Loucy (cell line): ENCODE measurements around the gene BAZ1A.
"Not testable (repeated sequence)": the region's sequence is repeated elsewhere in the genome, so short reads cannot be mapped to it uniquely, and the experiment has no call there.

Experiments
- H2AFZ ChIP-seq: fragments of 200-600 bp; sonication (generic); 2 replicates; pipeline ENCODE4 v1.6.0; 2016; ENCODE audit warnings: antibody characterized with exemption, mild to moderate bottlenecking, low read length, moderate library complexity
- H3F3A ChIP-seq: fragments of 200-600 bp; 2 replicates; pipeline ENCODE4 v1.6.0; 2016; ENCODE audit warnings: antibody characterized with exemption, low read depth, mild to moderate bottlenecking
- H3K27me3 ChIP-seq: fragments of 200-600 bp; sonication (generic); 2 replicates; pipeline ENCODE4 v1.6.1; 2014; ENCODE audit warnings: low read length, mild to moderate bottlenecking; ENCODE audit not compliant: insufficient read depth, poor library complexity, severe bottlenecking
- H3K36me3 ChIP-seq: fragments of 200-600 bp; sonication (generic); 2 replicates; pipeline ENCODE4 v1.6.1; 2016; ENCODE audit warnings: low read length; ENCODE audit not compliant: insufficient read depth
- H3K4me1 ChIP-seq: fragments of 200-600 bp; sonication (generic); 2 replicates; pipeline ENCODE4 v1.5.1; 2014; ENCODE audit warnings: low read length, mild to moderate bottlenecking; ENCODE audit not compliant: insufficient read depth, poor library complexity, severe bottlenecking
- H3K4me2 ChIP-seq: fragments of 200-600 bp; sonication (generic); 2 replicates; pipeline ENCODE4 v1.6.0; 2014; ENCODE audit warnings: antibody characterized with exemption, low read length, low read depth, mild to moderate bottlenecking; ENCODE audit not compliant: poor library complexity, severe bottlenecking
- H3K4me3 ChIP-seq: fragments of 200-600 bp; sonication (generic); 2 replicates; pipeline ENCODE4 v1.5.1; 2014; ENCODE audit warnings: low read length, mild to moderate bottlenecking, mixed read lengths; ENCODE audit not compliant: poor library complexity, severe bottlenecking
- H3K79me2 ChIP-seq: fragments of 200-600 bp; sonication (generic); 2 replicates; pipeline ENCODE4 v1.6.1; 2014; ENCODE audit warnings: low read length; ENCODE audit not compliant: insufficient read depth
- H3K9ac ChIP-seq: fragments of 200-600 bp; sonication (generic); 2 replicates; pipeline ENCODE4 v1.6.0; 2014; ENCODE audit warnings: mild to moderate bottlenecking, low read depth, low read length, moderate library complexity; ENCODE audit not compliant: poor library complexity, severe bottlenecking
- H3K9me2 ChIP-seq: fragments of 200-600 bp; sonication (generic); replicated peaks from 2 replicates; pipeline ENCODE4 v1.6.1; 2016; ENCODE audit warnings: low read depth, low read length, mixed read lengths
- H3K9me3 ChIP-seq: fragments of 200-600 bp; sonication (generic); 2 replicates; pipeline ENCODE4 v1.6.1; 2014; ENCODE audit warnings: mild to moderate bottlenecking, antibody characterized with exemption, low read length, low read depth; ENCODE audit not compliant: insufficient read depth
- H4K20me1 ChIP-seq: fragments of 200-600 bp; sonication (generic); 2 replicates; pipeline ENCODE4 v1.6.0; 2014; ENCODE audit warnings: antibody characterized with exemption, low read length, mild to moderate bottlenecking; ENCODE audit not compliant: insufficient read depth, poor library complexity, severe bottlenecking
- CTCF ChIP-seq: fragments of 200-600 bp; sonication (generic); conservative IDR thresholded peaks from 2 replicates; pipeline ENCODE4 v1.5.1; 2014; ENCODE audit warnings: mild to moderate bottlenecking, antibody characterized with exemption, low read length
- EZH2phosphoT487 ChIP-seq: fragments of 200-600 bp; IDR thresholded peaks from 2 replicates; pipeline ENCODE4 v1.6.1; 2018; ENCODE audit warnings: antibody characterized with exemption, mild to moderate bottlenecking, moderate library complexity, borderline replicate concordance

BAZ1A gene

DNA sequence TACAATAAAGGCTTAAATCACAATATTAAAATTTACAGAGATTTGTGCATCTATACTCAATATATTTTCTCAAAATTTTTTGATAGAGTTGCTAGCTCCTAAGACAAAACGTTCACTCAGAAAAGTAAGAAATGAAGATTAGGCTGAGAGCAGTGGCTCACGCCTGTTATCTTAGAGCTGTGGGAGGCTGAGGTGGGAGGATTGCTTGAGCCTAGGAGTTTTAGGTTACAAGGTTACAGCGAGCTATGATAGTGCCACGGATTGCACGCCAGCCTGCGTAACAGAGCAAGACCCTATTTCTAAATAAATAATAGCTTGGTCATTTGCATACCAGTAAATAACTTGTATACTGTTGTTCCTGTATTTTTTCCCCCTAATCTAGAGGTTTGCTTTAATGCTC, 125.8 kb downstream of the BAZ1A start:
- Histone ChIP-seq H3K9me2 (no peaks in the 10 kb centered on the region), H3K4me1 (no peaks in the 10 kb centered on the region), H3K9ac (no peak overlapping the region), H3K36me3 (peaks cover 10% of the 10 kb centered on the region; the same call in 1 of the 2 replicates), H2AFZ (no peak overlapping the region), H3F3A (no peaks in the 10 kb centered on the region), H3K9me3 (no peaks in the 10 kb centered on the region), H3K79me2 (no peaks in the 10 kb centered on the region), H3K4me2 (no peak overlapping the region), H4K20me1 (no peaks in the 10 kb centered on the region), H3K4me3 (no peak overlapping the region), H3K27me3 (no peaks in the 10 kb centered on the region)
- TF ChIP-seq EZH2phosphoT487, result no peak
- no peak for TF ChIP-seq CTCF

DNA sequence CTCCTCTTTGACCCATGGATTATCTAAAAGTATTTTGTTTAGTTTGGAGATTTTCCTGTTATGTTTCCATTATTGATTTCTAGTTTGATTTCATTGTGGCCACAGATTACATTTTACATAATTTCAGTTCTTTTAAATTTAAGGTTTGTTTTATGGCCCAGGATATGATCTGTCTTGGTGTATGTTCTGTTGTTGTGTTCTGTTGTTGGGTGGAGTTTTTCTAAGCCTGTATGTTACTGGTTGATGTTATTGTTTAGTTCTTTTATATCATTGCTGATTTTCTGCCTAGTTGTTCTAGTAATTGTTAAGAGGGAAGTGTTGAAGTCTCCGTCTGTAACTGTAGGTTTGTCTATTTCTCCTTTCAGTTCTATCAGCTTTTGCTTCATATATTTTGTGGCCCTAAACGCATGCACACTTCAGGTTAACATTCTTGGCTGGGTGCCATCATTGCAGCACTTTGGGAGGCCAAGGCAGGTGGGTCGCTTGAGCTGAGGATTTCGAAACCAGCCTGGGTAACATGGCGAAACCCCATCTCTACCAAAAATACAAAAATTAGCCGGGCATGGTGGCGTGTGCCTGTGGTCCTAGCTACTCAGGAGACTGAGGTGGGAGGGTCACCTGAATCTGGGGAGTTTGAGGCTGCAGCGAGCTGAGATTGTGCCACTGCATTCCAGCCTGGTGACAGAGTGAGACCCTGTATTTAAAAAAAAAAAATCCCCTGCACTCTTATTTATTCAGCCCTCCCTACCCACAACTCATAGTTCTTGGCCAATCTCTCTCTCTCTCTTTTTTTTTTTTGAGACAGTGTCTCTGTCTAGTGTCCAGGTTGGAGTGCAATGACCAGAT, 132.7 kb downstream of the BAZ1A start:
- Histone ChIP-seq H4K20me1 (no peaks in the 10 kb centered on the region), H2AFZ (no peak overlapping the region), H3K4me3 (no peak overlapping the region), H3K36me3 (no peaks in the 10 kb centered on the region), H3K79me2 (no peaks in the 10 kb centered on the region), H3K9me3 (no peaks in the 10 kb centered on the region), H3F3A (no peaks in the 10 kb centered on the region), H3K27me3 (no peaks in the 10 kb centered on the region), H3K4me1 (peaks cover 10% of the 10 kb centered on the region), H3K9me2 (no peaks in the 10 kb centered on the region), H3K9ac (no peak overlapping the region), H3K4me2 (peak overlapping the region; percentile 21)
- TF ChIP-seq EZH2phosphoT487 (no peak), CTCF (no peak)

GRCh38 chr14:34741840-34742239, 133.3 kb downstream of the BAZ1A start:
- Histone ChIP-seq H3K27me3 (no peaks in the 10 kb centered on the region), H3K36me3 (no peaks in the 10 kb centered on the region), H3F3A (no peaks in the 10 kb centered on the region), H3K9me3 (no peaks in the 10 kb centered on the region), H4K20me1 (no peaks in the 10 kb centered on the region), H3K9ac (no peak overlapping the region), H2AFZ (no peak overlapping the region), H3K4me2 (peak overlapping the region; percentile 21), H3K4me1 (peaks cover 10% of the 10 kb centered on the region), H3K9me2 (no peaks in the 10 kb centered on the region), H3K79me2 (no peaks in the 10 kb centered on the region), H3K4me3 (no peak overlapping the region)
- TF ChIP-seq CTCF (no peak), EZH2phosphoT487 (no peak)

- not testable (repeated sequence) for H3K9me3 ChIP-seq, H3K36me3 ChIP-seq, H3K4me2 ChIP-seq, H2AFZ ChIP-seq, H3F3A ChIP-seq, H3K9ac ChIP-seq, H3K27me3 ChIP-seq, H4K20me1 ChIP-seq, H3K9me2 ChIP-seq, H3K4me3 ChIP-seq, H3K79me2 ChIP-seq
- H3K4me1 ChIP-seq, result peaks cover 10% of the 10 kb centered on the region
These were observed 135.0 kb downstream of the BAZ1A start for GRCh38 chr14:34740139-34740538.

GRCh38 chr14:34737079-34737478, 138.1 kb downstream of the BAZ1A start:
- not testable (repeated sequence) for H3K36me3 ChIP-seq, H3K9me3 ChIP-seq, H3F3A ChIP-seq, H3K9me2 ChIP-seq, H4K20me1 ChIP-seq, H3K4me2 ChIP-seq, H3K4me3 ChIP-seq, H3K9ac ChIP-seq, H3K27me3 ChIP-seq, H2AFZ ChIP-seq, H3K4me1 ChIP-seq, H3K79me2 ChIP-seq
